ENCODE measurements around the gene USP48. TPM values are rescaled to one million over a fixed set of nuclear protein-coding genes. Genes with fewer than 3 reads are reported as not detected.

Gene USP48
- total and polyA plus RNA-seq, 2 of the 13 experiments (the other 11 are each of a cell fraction or from before 2014, with no cell fraction given): 30.4 to 30.7 TPM

DNA sequence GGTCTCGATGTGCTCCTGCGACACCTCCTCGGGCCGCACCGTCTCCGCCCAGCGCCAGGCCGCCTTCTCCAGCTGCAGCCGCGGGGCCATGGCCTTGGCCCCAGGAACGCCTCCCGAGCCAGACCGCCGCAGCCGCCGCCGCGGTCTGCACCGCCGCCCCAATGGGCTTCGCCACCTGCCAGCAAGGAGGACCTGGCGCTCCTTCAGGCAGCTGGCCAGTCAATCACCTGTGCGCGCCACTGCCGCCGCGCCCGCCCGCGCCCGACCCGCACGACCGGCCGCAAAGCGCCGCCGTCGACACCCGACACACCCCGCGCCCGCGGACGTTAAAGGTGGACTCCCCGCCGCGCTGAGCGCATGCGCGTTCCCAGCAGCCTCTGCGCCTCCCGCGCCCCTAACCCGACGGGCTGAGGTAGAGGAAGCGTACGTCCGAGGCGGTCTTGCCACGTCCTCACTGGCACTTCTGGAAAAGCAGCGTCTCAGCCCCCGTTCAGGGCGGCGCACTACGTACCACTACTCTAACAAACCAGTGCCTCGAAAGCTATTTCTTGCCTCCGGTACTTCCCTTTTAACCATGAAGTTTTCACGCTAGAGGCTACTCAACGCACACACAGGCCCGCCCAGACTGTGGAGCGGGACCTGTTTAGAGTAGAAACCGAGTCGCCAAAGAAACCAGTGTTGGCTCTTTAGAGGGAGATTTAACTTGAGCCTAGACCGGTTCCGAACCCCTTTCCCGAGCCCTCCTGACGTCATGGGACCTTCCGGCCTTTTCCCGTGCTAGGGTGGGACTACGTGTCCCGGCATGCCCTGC lies at the start of gene USP48 (continued):
- TF ChIP-seq, protein P1, sequence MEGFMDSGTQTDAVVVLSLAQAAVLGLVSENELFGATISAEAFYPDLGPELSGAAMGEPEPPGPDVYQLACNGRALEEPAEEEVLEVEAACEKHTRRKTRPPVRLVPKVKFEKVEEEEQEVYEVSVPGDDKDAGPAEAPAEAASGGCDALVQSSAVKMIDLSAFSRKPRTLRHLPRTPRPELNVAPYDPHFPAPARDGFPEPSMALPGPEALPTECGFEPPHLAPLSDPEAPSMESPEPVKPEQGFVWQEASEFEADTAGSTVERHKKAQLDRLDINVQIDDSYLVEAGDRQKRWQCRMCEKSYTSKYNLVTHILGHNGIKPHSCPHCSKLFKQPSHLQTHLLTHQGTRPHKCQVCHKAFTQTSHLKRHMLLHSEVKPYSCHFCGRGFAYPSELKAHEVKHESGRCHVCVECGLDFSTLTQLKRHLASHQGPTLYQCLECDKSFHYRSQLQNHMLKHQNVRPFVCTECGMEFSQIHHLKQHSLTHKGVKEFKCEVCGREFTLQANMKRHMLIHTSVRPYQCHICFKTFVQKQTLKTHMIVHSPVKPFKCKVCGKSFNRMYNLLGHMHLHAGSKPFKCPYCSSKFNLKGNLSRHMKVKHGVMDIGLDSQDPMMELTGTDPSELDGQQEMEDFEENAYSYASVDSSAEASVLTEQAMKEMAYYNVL (CRISPR knock-in tag; IDR thresholded peaks at IDR 0.05; ENCODE audit: borderline replicate concordance): peak; percentile 80
- TF ChIP-seq, protein P2, sequence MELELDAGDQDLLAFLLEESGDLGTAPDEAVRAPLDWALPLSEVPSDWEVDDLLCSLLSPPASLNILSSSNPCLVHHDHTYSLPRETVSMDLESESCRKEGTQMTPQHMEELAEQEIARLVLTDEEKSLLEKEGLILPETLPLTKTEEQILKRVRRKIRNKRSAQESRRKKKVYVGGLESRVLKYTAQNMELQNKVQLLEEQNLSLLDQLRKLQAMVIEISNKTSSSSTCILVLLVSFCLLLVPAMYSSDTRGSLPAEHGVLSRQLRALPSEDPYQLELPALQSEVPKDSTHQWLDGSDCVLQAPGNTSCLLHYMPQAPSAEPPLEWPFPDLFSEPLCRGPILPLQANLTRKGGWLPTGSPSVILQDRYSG (CRISPR knock-in tag; IDR thresholded peaks at IDR 0.05): 0 out of 2 replicates have a peak, but pooled peaks have one; percentile 45
- TF ChIP-seq ZNF652 (CRISPR knock-in tag; IDR thresholded peaks at IDR 0.05; ENCODE audit: borderline replicate concordance, low read depth) (no peak; the same call in 1 of the 2 replicates), ZNF24 (IDR thresholded peaks at IDR 0.05) (no peak), SP4 (CRISPR knock-in tag; IDR thresholded peaks at IDR 0.05) (peak; percentile 76), FOXJ3 (CRISPR knock-in tag; IDR thresholded peaks at IDR 0.05; ENCODE audit: borderline replicate concordance) (peak; percentile 77; the same call in 1 of the 2 replicates), ZNF567 (CRISPR knock-in tag; IDR thresholded peaks at IDR 0.05; ENCODE audit: borderline replicate concordance) (no peak; the same call in 1 of the 2 replicates), ZNF703 (CRISPR knock-in tag; IDR thresholded peaks at IDR 0.05; ENCODE audit: borderline replicate concordance) (no peak)

DNA sequence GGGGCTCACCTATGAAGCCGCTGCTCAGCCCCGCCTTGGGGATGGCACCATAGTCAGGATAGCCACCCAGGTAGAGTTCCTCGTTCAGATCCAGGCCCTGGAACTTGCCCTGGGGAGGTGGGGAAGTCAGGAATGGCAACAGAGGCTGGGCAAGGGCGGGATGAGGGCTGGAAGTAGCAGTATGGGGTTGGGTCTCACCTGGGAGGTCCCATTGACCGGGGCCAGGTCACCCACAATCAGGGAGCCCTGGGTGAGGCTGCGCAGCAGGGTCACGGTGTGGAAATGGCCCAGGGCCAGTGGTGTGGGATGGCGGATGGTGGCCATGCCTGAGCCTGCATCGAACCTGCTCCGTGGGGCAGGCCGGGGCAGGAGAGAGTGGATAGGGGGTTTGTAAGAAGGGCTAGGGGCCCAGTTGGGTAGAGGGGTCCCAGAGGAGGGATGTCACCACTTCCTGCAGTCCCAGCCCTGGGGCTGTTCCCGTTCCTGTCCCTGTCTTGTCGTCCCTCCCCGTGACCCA lies 48.6 kb upstream of the USP48 start:
- 94% methylated on average over 9 of the region's 14 CpGs for WGBS (ENCODE audit: low lambda C conversion rate)
- ChIA-PET CTCF (ENCODE audit: low intra/inter-chr PET ratio, low total read pairs) (no interaction called here), POLR2A (no interaction called here)
- Histone ChIP-seq H3K27ac (ENCODE audit: extremely low read length, insufficient read depth, low read length) (no peak overlapping the region), H3K4me3 (replicated peaks in 1 of 3; ENCODE audit: insufficient read depth in 1 of 3, low read depth in 2 of 3, low read length in 3 of 3) (no peak overlapping the region), H4K20me1 (ENCODE audit: insufficient read depth, low read length) (no peaks in the 10 kb centered on the region), H3K9ac (ENCODE audit: insufficient read depth, low read depth, low read length) (no peak overlapping the region), H3K79me2 (ENCODE audit: insufficient read depth, low read length) (no peaks in the 10 kb centered on the region), H3K4me2 (ENCODE audit: low read depth, low read length) (no peak overlapping the region), H3K27me3 (ENCODE audit: control insufficient read depth in 1 of 2, insufficient read depth in 2 of 2, low read length in 2 of 2) (no peaks in the 10 kb centered on the region), H2AFZ (ENCODE audit: low read length) (no peak overlapping the region), H3K4me1 (ENCODE audit: insufficient read depth, low read length) (0 out of 2 replicates have a peak, but pooled peaks cover 8% of the 10 kb centered on the region), H3K36me3 (replicated peaks in 1 of 2; ENCODE audit: control insufficient read depth in 1 of 2, insufficient read depth in 2 of 2, low read length in 2 of 2) (peaks cover 32 to 44% of the 10 kb centered on the region in 2 experiments), H3K9me3 (ENCODE audit: low read length) (no peaks in the 10 kb centered on the region)
- FAIRE-seq (no peak), ATAC-seq (no peak), DNase-seq (ENCODE audit: low spot score) (no peak)
- in situ Hi-C loops (cut with HindIII; ENCODE audit: extremely low pct_ligation_motif_present, low pct_unique_long_range_greater_than_20kb): no loop called here
- intact Hi-C loops (cut with micrococcal nuclease; ENCODE audit: unreplicated experiment): no loop called here
- no TSS peak for BruUV-seq (replicated peaks)
- TF ChIP-seq SYNCRIP (IDR thresholded peaks at IDR 0.05; ENCODE audit: insufficient read depth, low read depth, low read length) (no peak), TBX3 (IDR thresholded peaks at IDR 0.05; ENCODE audit: borderline replicate concordance) (no peak), ZNF367 (CRISPR knock-in tag; IDR thresholded peaks at IDR 0.05; ENCODE audit: borderline replicate concordance) (no peak), ZMYM3 (CRISPR knock-in tag; IDR thresholded peaks at IDR 0.05) (no peak), NRL (CRISPR knock-in tag; IDR thresholded peaks at IDR 0.05; ENCODE audit: borderline replicate concordance) (no peak)
